Heart right ventricle (tissue), 16 donors: ENCODE data around the gene HAPLN3. TPM values are rescaled to one million over a fixed set of nuclear protein-coding genes. Genes with fewer than 3 reads are reported as not detected.

Source experiments
- ATAC-seq, 8 donors: fragments of 200-7000 bp; cut with Tn5 transposase; one replicate each; pipeline ENCODE4 v1.9.1; 2020; ENCODE audit warnings: mild to moderate bottlenecking in 8 of 8, moderate library complexity in 8 of 8, moderate number of reproducible peaks in 1 of 8
- DNase-seq, 2 donors: peaks; one replicate each; pipeline ENCODE4 v3.0.0-alpha.2; 2020
- H3K27ac ChIP-seq, 10 donors: fragments of 200-600 bp; sonication (generic) in 2 of 10; one replicate each; pipeline versions ENCODE4 v1.5.0 to v1.8.0; 2020 to 2022; ENCODE audit warnings: mild to moderate bottlenecking in 3 of 10
- H3K27me3 ChIP-seq, 7 donors: fragments of 200-600 bp; one replicate each; pipeline ENCODE4 v1.8.0; 2021 to 2022; ENCODE audit warnings: mild to moderate bottlenecking in 2 of 7
- H3K36me3 ChIP-seq, 9 donors: fragments of 200-600 bp; sonication (generic) in 1 of 9; one replicate each; pipeline versions ENCODE4 v1.5.0 to v1.8.0; 2020 to 2022; ENCODE audit warnings: mild to moderate bottlenecking in 2 of 9
- H3K4me1 ChIP-seq, 9 donors: fragments of 200-600 bp; sonication (generic) in 1 of 9; one replicate each; pipeline versions ENCODE4 v1.5.0 to v1.8.0; 2020 to 2022; ENCODE audit warnings: mild to moderate bottlenecking in 4 of 9
- H3K4me3 ChIP-seq, 10 donors: fragments of 200-600 bp; sonication (generic) in 2 of 10; one replicate each; pipeline versions ENCODE4 v1.5.0 to v1.8.0; 2020 to 2022; ENCODE audit warnings: mild to moderate bottlenecking in 7 of 10, moderate library complexity in 2 of 10
- H3K9me3 ChIP-seq, 11 donors: fragments of 200-600 bp in 10 of 11; sonication (generic) in 2 of 11; one replicate each; pipeline versions ENCODE4 v1.5.0 to v1.8.0; 2013 to 2022; ENCODE audit warnings: mild to moderate bottlenecking in 2 of 11, control low read depth in 1 of 11, moderate library complexity in 1 of 11
- CTCF ChIP-seq, 9 donors: fragments of 200-600 bp; sonication (generic) in 2 of 9; IDR thresholded peaks; one replicate each; pipeline versions ENCODE4 v1.5.0 to v1.8.0; 2021 to 2022; ENCODE audit warnings: antibody characterized with exemption in 9 of 9, mild to moderate bottlenecking in 5 of 9, moderate library complexity in 1 of 9
- WGBS, 2 donors: extraction: QIAGEN DNeasy Blood & Tissue Kit; methylation state at CpG; one replicate each; pipeline ENCODE4 v1.1.7; 2013; ENCODE audit warnings: inconsistent platforms in 1 of 2; 5-methylcytosine and 5-hydroxymethylcytosine counted together
- intact Hi-C, 10 donors: fragments of 100-400 bp; cut with DNase I; formaldehyde crosslinking; loops; one replicate each; pipeline versions ENCODE4 v1.11.1 to v1.14.2; 2022
- polyA plus RNA-seq, 2 donors: library from polyadenylated mRNA; stranded (reverse); fragments of 200-250 nt; gene quantifications; one replicate each; pipeline ENCODE4 v1.2.3, GENCODE V29; 2013
- total RNA-seq, 10 donors: library from RNA; stranded (reverse); fragmentation: NEBNext Ultra II Directional in 3 of 10; extraction: Animal tissue kit (Norgen Biotek cat#: 25700) in 3 of 10; gene quantifications; one replicate each; pipeline versions ENCODE4 v1.2.1 to v1.2.4, GENCODE V29; 2021 to 2023
- donor health status: Arrhythmogenic right ventricular cardiomyopathy.
- donor health status: ischemic (EF 13 %, LVEDD 7.1; RV severe dilation, severe dysfunction).
- donor health status: healthy with polysubstance abuse.
- donor health status: DM: no; HTN: yes; CAD: no.
- donor health status: DM: no; HTN: no; CAD: no.
- donor health status: ischemic (EF 25% LVEDD 6.9; RV normal size, moderate dysfunction).
- donor health status: ischemic (EF 25% LVEDD 5.7; RV mildly dilated, moderate dysfunction).
- donor health status: healthy.
- donor health status: DM: yes; HTN: yes; CAD: no.
- donor health status: Ischemic cardiomyopathy.
- donor health status: ischemic (EF 35%, LVEDD 5.7; RV mildly dilated, moderate dysfunction).
- donor health status: nonischemic (EF 11% LVEDD 7.7; RV severe dilation, severe dysfunction).
- donor health status: DM: yes; HTN: yes; CAD: no.
- donor health status: PGD.
- donor health status: ischemic (EF 29% LVEDD 5.4; RV normal size, mild dysfunction).
- donor health status: nonischemic (EF 23%, LVEDD 6.1; RV moderate dilation, normal function).

HAPLN3 gene
- total and polyA plus RNA-seq, 12 donors: 1.2 to 25.8 (median 3.8) TPM

GRCh38 chr15:88898736-88899135 is 3.4 kb upstream of the HAPLN3 start:
- ATAC-seq (no peak), DNase-seq (no peak)
- peaks cover 27 to 90% (median 48%) of the 10 kb centered on the region in 9 donors for H3K4me1 ChIP-seq
- TF ChIP-seq CTCF (IDR thresholded peaks at IDR 0.05): no peak
- peak overlapping the region in 5 of 10 donors; percentile 12 to 91 (median 77) for H3K27ac ChIP-seq
- peaks cover 0 to 24% (median 0%) of the 10 kb centered on the region in 7 donors for H3K27me3 ChIP-seq
- no peaks in the 10 kb centered on the region for H3K9me3 ChIP-seq
- 89 to 92% methylated on average over 15 of the region's 15 CpGs for WGBS, 2 donors
- no peak overlapping the region for H3K4me3 ChIP-seq
- intact Hi-C loops: loop anchor here in 4 of 10 donors (5.0 to 10.0 kb wide), 3 partner anchors 244 to 276 kb away; partner anchors contain the start of gene AEN (in 3 of the 4)
- H3K36me3 ChIP-seq: peaks cover 0 to 51% (median 30%) of the 10 kb centered on the region in 9 donors

- intact Hi-C loops: loop anchor here in 4 of 10 donors (2.0 to 10.0 kb wide), 4 partner anchors 243 to 277 kb away; partner anchors contain the start of gene AEN (in 4 of the 4)
- TF ChIP-seq CTCF (IDR thresholded peaks at IDR 0.05): peak; percentile 59 to 92 (median 74)
- Histone ChIP-seq H3K9me3 (no peaks in the 10 kb centered on the region), H3K27me3 (peaks cover 0 to 24% (median 0%) of the 10 kb centered on the region in 7 donors), H3K4me3 (peak overlapping the region in 1 of 10 donors; percentile 33), H3K36me3 (peaks cover 0 to 40% (median 23%) of the 10 kb centered on the region in 9 donors), H3K27ac (peak overlapping the region; percentile 37 to 91 (median 78)), H3K4me1 (peaks cover 27 to 81% (median 47%) of the 10 kb centered on the region in 9 donors)
- DNase-seq: peak; percentile 86 to 91
- peak; percentile 80 to 96 (median 92) for ATAC-seq
- 24 to 26% methylated on average over 12 of the region's 12 CpGs for WGBS, 2 donors
These were observed 2.3 kb upstream of the HAPLN3 start for GRCh38 chr15:88897456-88898194.

GRCh38 chr15:88897142-88897455 is 1.8 kb upstream of the HAPLN3 start:
- Histone ChIP-seq H3K9me3 (no peaks in the 10 kb centered on the region), H3K4me3 (peak overlapping the region in 3 of 10 donors; percentile 11 to 33 (median 13)), H3K27ac (peak overlapping the region in 9 of 10 donors; percentile 37 to 91 (median 79)), H3K27me3 (peaks cover 0 to 24% (median 0%) of the 10 kb centered on the region in 7 donors), H3K4me1 (peaks cover 27 to 78% (median 44%) of the 10 kb centered on the region in 9 donors), H3K36me3 (peaks cover 0 to 34% (median 18%) of the 10 kb centered on the region in 9 donors)
- intact Hi-C loops: loop anchor here in 4 of 10 donors (2.0 to 10.0 kb wide), 4 partner anchors 242 to 276 kb away; partner anchors contain the start of gene AEN (in 4 of the 4)
- DNase-seq (no peak), ATAC-seq (no peak)
- TF ChIP-seq CTCF (IDR thresholded peaks at IDR 0.05): no peak
- WGBS, 2 donors: 8 to 11% methylated on average over 8 of the region's 8 CpGs

GRCh38 chr15:88896333-88897033 is 1.1 kb upstream of the HAPLN3 start:
- no peaks in the 10 kb centered on the region for H3K9me3 ChIP-seq
- ATAC-seq: peak in 2 of 8 donors; percentile 4 to 10
- H3K36me3 ChIP-seq: peaks cover 0 to 28% (median 13%) of the 10 kb centered on the region in 9 donors
- WGBS, 2 donors: 65 to 67% methylated on average over 8 of the region's 8 CpGs
- peak overlapping the region in 9 of 10 donors; percentile 37 to 91 (median 79) for H3K27ac ChIP-seq
- peak overlapping the region in 1 of 10 donors; percentile 33 for H3K4me3 ChIP-seq
- DNase-seq: no peak
- intact Hi-C loops: loop anchor here in 4 of 10 donors (2.0 to 10.0 kb wide), 4 partner anchors 242 to 276 kb away; partner anchors contain the start of gene AEN (in 4 of the 4)
- no peak for TF ChIP-seq CTCF (IDR thresholded peaks at IDR 0.05)
- peaks cover 27 to 72% (median 44%) of the 10 kb centered on the region in 9 donors for H3K4me1 ChIP-seq
- H3K27me3 ChIP-seq: peaks cover 0 to 24% (median 0%) of the 10 kb centered on the region in 7 donors
